HEK293 (cell line): ENCODE results near the gene DOCK7.

Experiments
- CTCF ChIA-PET: fragments of 350-600 bp; formaldehyde crosslinking; extraction: SDS; loops from one replicate; lab custom pipeline; 2021; ENCODE audit warnings: antibody characterized with exemption; lab: Yijun Ruan, JAX
- POLR2A ChIA-PET: fragments of 300-600 bp; formaldehyde crosslinking; extraction: SDS; loops from one replicate; lab custom pipeline; 2020; ENCODE audit warnings: antibody characterized with exemption, inconsistent platforms; lab: Yijun Ruan, JAX
- H3K27ac ChIP-seq: fragments of 200-500 bp; sonication (Bioruptor generic); 2 replicates; pipeline ENCODE4 v1.5.1; 2014; ENCODE audit warnings: low read depth, low read length, control low read depth, inconsistent platforms; ENCODE audit errors: extremely low read depth
- H3K36me3 ChIP-seq, 2 experiments: fragments of 200-500 bp in 1 of 2; sonication (Bioruptor generic) in 1 of 2; 1 replicate in 1 of 2; 2 replicates in 1 of 2; pipeline ENCODE4 v1.5.1; 2014 to 2017; ENCODE audit warnings: inconsistent platforms in 2 of 2, low read length in 2 of 2; ENCODE audit not compliant: control insufficient read depth in 2 of 2, insufficient read depth in 1 of 2
- H3K4me1 ChIP-seq: fragments of 200-500 bp; sonication (Bioruptor generic); 2 replicates; pipeline ENCODE4 v1.5.1; 2014; ENCODE audit warnings: mild to moderate bottlenecking, low read length, inconsistent platforms; ENCODE audit not compliant: control insufficient read depth, insufficient read depth
- H3K4me3 ChIP-seq: 2 replicates; pipeline ENCODE4 v1.5.1; 2011; ENCODE audit warnings: low read depth, mild to moderate bottlenecking, control low read depth, low read length, moderate library complexity
- H3K9me3 ChIP-seq: fragments of 200-500 bp; sonication (Bioruptor generic); 2 replicates; pipeline ENCODE4 v1.5.1; 2014; ENCODE audit warnings: low read depth, low read length, inconsistent platforms; ENCODE audit not compliant: control insufficient read depth, insufficient read depth
- ZNF146 ChIP-seq: fragments of 450-650 bp; formaldehyde crosslinking; IDR thresholded peaks from 2 replicates; pipeline ENCODE4 v1.5.1; 2016; ENCODE audit warnings: missing biosample characterization, missing genetic modification characterization
- ZNF221 ChIP-seq: fragments of 450-650 bp; formaldehyde crosslinking; IDR thresholded peaks from 2 replicates; pipeline ENCODE4 v1.5.1; 2017; ENCODE audit warnings: missing biosample characterization, missing genetic modification characterization, borderline replicate concordance
- ZNF24 ChIP-seq: fragments of 450-650 bp; formaldehyde crosslinking; IDR thresholded peaks from 2 replicates; pipeline ENCODE4 v1.5.1; 2016; ENCODE audit warnings: missing biosample characterization, missing genetic modification characterization
- ZNF350 ChIP-seq: fragments of 450-650 bp; formaldehyde crosslinking; IDR thresholded peaks from 2 replicates; pipeline ENCODE4 v1.5.0; 2017; ENCODE audit warnings: missing biosample characterization, mild to moderate bottlenecking, missing genetic modification characterization
- ZNF354C ChIP-seq: fragments of 450-650 bp; formaldehyde crosslinking; IDR thresholded peaks from 2 replicates; pipeline ENCODE4 v1.5.1; 2016; ENCODE audit warnings: missing biosample characterization, missing genetic modification characterization, low read depth, borderline replicate concordance
- ZNF391 ChIP-seq: fragments of 450-650 bp; formaldehyde crosslinking; IDR thresholded peaks from 2 replicates; pipeline ENCODE4 v1.5.1; 2016; ENCODE audit warnings: low read depth, missing biosample characterization, missing genetic modification characterization, borderline replicate concordance
- ZNF624 ChIP-seq: fragments of 450-650 bp; formaldehyde crosslinking; IDR thresholded peaks from 2 replicates; pipeline ENCODE4 v1.5.1; 2017; ENCODE audit warnings: missing biosample characterization, missing genetic modification characterization
- TF ChIP-seq, protein P1 (sequence below): fragments of 450-650 bp; formaldehyde crosslinking; conservative IDR thresholded peaks from 2 replicates; pipeline ENCODE4 v1.5.1; 2016; ENCODE audit warnings: low read depth, missing biosample characterization, missing genetic modification characterization
- TF ChIP-seq, protein P2 (sequence below): fragments of 450-650 bp; formaldehyde crosslinking; IDR thresholded peaks from 2 replicates; pipeline ENCODE4 v1.5.1; 2017; ENCODE audit warnings: missing biosample characterization, missing genetic modification characterization
- TF ChIP-seq, protein P3 (sequence below): fragments of 450-650 bp; IDR thresholded peaks from 2 replicates; pipeline ENCODE4 v1.5.1; 2018; ENCODE audit warnings: missing biosample characterization, missing genetic modification characterization
- TF ChIP-seq, protein P4 (sequence below): fragments of 450-650 bp; formaldehyde crosslinking; IDR thresholded peaks from 2 replicates; pipeline ENCODE4 v1.5.1; 2016; ENCODE audit warnings: missing biosample characterization, missing genetic modification characterization

The DOCK7 gene

DNA sequence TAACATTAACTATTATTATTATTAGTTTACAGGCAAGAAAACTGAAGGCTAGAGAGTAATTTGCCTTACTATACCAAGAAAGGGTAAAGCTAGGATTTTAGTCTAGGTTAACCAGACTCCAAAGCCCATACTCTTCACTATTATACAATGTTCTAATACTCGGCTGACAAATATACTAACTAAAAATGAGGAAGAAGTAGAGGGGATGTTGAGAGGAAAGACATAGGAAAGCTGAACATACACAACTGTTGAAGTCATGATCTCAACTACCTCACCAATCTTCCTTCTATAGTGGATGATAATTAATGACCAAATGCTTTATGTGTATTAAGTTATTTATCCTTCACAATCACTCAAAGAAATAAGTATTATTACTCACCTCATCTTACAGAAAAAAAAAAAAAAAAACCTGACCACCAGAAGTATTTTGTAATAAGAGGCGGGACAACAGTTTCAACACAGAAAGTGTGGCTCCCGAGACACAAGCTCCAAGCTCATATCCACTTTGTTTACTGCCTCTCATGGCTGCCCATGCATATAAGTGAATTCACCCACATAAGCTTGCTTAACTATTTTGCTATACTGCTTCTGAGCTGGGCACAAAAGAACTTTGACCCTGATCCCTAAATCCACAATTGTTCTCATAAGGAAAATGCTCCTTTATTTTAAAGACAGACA, 173.3 kb downstream of the DOCK7 start:
- ChIA-PET POLR2A (no interaction called here), CTCF (interaction anchor here (0.8 to 2.2 kb wide), 2 partner anchors 24 to 232 kb away, joined by 3 to 7 read pairs; no protein-coding TSS in a partner anchor)
- Histone ChIP-seq H3K36me3 (peaks cover 0 to 6% of the 10 kb centered on the region in 2 experiments; a peak in 2 of 3 replicates), H3K4me1 (no peaks in the 10 kb centered on the region), H3K4me3 (no peak overlapping the region), H3K9me3 (no peaks in the 10 kb centered on the region), H3K27ac (no peak overlapping the region)
- TF ChIP-seq ZNF354C (tag by site-specific recombination) (no peak), ZNF350 (no peak)
- TF ChIP-seq, protein P1, sequence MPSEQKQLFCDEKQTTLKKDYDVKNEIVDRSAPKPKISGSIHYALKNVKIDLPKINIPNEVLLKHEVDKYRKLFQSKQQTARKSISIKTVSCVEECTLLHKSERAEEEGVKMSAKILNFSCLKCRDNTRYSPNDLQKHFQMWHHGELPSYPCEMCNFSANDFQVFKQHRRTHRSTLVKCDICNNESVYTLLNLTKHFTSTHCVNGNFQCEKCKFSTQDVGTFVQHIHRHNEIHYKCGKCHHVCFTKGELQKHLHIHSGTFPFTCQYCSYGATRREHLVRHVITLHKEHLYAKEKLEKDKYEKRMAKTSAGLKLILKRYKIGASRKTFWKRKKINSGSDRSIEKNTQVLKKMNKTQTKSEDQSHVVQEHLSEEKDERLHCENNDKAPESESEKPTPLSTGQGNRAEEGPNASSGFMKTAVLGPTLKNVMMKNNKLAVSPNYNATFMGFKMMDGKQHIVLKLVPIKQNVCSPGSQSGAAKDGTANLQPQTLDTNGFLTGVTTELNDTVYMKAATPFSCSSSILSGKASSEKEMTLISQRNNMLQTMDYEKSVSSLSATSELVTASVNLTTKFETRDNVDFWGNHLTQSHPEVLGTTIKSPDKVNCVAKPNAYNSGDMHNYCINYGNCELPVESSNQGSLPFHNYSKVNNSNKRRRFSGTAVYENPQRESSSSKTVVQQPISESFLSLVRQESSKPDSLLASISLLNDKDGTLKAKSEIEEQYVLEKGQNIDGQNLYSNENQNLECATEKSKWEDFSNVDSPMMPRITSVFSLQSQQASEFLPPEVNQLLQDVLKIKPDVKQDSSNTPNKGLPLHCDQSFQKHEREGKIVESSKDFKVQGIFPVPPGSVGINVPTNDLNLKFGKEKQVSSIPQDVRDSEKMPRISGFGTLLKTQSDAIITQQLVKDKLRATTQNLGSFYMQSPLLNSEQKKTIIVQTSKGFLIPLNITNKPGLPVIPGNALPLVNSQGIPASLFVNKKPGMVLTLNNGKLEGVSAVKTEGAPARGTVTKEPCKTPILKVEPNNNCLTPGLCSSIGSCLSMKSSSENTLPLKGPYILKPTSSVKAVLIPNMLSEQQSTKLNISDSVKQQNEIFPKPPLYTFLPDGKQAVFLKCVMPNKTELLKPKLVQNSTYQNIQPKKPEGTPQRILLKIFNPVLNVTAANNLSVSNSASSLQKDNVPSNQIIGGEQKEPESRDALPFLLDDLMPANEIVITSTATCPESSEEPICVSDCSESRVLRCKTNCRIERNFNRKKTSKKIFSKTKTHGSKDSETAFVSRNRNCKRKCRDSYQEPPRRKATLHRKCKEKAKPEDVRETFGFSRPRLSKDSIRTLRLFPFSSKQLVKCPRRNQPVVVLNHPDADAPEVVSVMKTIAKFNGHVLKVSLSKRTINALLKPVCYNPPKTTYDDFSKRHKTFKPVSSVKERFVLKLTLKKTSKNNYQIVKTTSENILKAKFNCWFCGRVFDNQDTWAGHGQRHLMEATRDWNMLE (tag by site-specific recombination) = no peak
- TF ChIP-seq, protein P2, sequence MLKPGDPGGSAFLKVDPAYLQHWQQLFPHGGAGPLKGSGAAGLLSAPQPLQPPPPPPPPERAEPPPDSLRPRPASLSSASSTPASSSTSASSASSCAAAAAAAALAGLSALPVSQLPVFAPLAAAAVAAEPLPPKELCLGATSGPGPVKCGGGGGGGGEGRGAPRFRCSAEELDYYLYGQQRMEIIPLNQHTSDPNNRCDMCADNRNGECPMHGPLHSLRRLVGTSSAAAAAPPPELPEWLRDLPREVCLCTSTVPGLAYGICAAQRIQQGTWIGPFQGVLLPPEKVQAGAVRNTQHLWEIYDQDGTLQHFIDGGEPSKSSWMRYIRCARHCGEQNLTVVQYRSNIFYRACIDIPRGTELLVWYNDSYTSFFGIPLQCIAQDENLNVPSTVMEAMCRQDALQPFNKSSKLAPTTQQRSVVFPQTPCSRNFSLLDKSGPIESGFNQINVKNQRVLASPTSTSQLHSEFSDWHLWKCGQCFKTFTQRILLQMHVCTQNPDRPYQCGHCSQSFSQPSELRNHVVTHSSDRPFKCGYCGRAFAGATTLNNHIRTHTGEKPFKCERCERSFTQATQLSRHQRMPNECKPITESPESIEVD (tag by site-specific recombination) = no peak

DNA sequence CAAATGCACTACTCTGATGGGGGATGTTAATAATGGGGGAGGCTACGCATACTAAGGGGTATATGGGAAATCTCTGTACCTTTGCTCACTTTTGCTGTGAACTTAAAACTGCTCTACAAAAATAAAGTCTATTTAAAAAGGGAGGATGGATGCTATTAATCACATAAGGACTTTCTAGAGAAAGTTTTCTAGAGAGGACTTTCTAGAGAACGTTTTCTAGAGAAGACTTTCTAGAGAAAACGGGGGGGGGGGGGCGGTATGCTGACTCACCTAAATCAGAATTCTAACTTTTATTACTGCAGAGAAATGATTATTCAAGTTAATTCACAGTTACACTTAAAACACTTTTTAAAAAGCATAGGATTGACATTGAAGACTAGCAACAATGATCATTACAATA, 175.2 kb downstream of the DOCK7 start:
- H3K4me3 ChIP-seq = no peak overlapping the region
- H3K9me3 ChIP-seq = no peaks in the 10 kb centered on the region
- no peak overlapping the region for H3K27ac ChIP-seq
- TF ChIP-seq ZNF24 (tag by site-specific recombination) (no peak), ZNF624 (tag by site-specific recombination) (no peak), ZNF146 (no peak), ZNF391 (tag by site-specific recombination) (no peak), ZNF221 (no peak)
- TF ChIP-seq, protein P3, sequence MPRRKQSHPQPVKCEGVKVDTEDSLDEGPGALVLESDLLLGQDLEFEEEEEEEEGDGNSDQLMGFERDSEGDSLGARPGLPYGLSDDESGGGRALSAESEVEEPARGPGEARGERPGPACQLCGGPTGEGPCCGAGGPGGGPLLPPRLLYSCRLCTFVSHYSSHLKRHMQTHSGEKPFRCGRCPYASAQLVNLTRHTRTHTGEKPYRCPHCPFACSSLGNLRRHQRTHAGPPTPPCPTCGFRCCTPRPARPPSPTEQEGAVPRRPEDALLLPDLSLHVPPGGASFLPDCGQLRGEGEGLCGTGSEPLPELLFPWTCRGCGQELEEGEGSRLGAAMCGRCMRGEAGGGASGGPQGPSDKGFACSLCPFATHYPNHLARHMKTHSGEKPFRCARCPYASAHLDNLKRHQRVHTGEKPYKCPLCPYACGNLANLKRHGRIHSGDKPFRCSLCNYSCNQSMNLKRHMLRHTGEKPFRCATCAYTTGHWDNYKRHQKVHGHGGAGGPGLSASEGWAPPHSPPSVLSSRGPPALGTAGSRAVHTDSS (tag by site-specific recombination) = no peak
- TF ChIP-seq, protein P4, sequence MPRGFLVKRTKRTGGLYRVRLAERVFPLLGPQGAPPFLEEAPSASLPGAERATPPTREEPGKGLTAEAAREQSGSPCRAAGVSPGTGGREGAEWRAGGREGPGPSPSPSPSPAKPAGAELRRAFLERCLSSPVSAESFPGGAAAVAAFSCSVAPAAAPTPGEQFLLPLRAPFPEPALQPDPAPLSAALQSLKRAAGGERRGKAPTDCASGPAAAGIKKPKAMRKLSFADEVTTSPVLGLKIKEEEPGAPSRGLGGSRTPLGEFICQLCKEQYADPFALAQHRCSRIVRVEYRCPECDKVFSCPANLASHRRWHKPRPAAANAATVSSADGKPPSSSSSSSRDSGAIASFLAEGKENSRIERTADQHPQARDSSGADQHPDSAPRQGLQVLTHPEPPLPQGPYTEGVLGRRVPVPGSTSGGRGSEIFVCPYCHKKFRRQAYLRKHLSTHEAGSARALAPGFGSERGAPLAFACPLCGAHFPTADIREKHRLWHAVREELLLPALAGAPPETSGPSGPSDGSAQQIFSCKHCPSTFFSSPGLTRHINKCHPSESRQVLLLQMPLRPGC (tag by site-specific recombination) = no peak
- H3K4me1 ChIP-seq = no peaks in the 10 kb centered on the region
- H3K36me3 ChIP-seq = peaks cover 6% of the 10 kb centered on the region in 2 experiments
- POLR2A ChIA-PET = no interaction called here
- CTCF ChIA-PET = interaction anchor here (0.7 to 2.2 kb wide), 2 partner anchors 17 to 233 kb away, joined by 4 to 7 read pairs; no protein-coding TSS in a partner anchor
